Heart right ventricle (tissue), 16 donors: ENCODE data around the gene ITGB3. TPM values are rescaled to one million over a fixed set of nuclear protein-coding genes. Genes with fewer than 3 reads are reported as not detected.

ENCODE experiments used
- ATAC-seq, 8 donors: fragments of 200-7000 bp; cut with Tn5 transposase; one replicate each; pipeline ENCODE4 v1.9.1; 2020; ENCODE audit warnings: mild to moderate bottlenecking in 8 of 8, moderate library complexity in 8 of 8, moderate number of reproducible peaks in 1 of 8
- DNase-seq, 2 donors: peaks; one replicate each; pipeline ENCODE4 v3.0.0-alpha.2; 2020
- H3K27ac ChIP-seq, 10 donors: fragments of 200-600 bp; sonication (generic) in 2 of 10; one replicate each; pipeline versions ENCODE4 v1.5.0 to v1.8.0; 2020 to 2022; ENCODE audit warnings: mild to moderate bottlenecking in 3 of 10
- H3K27me3 ChIP-seq, 7 donors: fragments of 200-600 bp; one replicate each; pipeline ENCODE4 v1.8.0; 2021 to 2022; ENCODE audit warnings: mild to moderate bottlenecking in 2 of 7
- H3K36me3 ChIP-seq, 9 donors: fragments of 200-600 bp; sonication (generic) in 1 of 9; one replicate each; pipeline versions ENCODE4 v1.5.0 to v1.8.0; 2020 to 2022; ENCODE audit warnings: mild to moderate bottlenecking in 2 of 9
- H3K4me1 ChIP-seq, 9 donors: fragments of 200-600 bp; sonication (generic) in 1 of 9; one replicate each; pipeline versions ENCODE4 v1.5.0 to v1.8.0; 2020 to 2022; ENCODE audit warnings: mild to moderate bottlenecking in 4 of 9
- H3K4me3 ChIP-seq, 10 donors: fragments of 200-600 bp; sonication (generic) in 2 of 10; one replicate each; pipeline versions ENCODE4 v1.5.0 to v1.8.0; 2020 to 2022; ENCODE audit warnings: mild to moderate bottlenecking in 7 of 10, moderate library complexity in 2 of 10
- H3K9me3 ChIP-seq, 11 donors: fragments of 200-600 bp in 10 of 11; sonication (generic) in 2 of 11; one replicate each; pipeline versions ENCODE4 v1.5.0 to v1.8.0; 2013 to 2022; ENCODE audit warnings: mild to moderate bottlenecking in 2 of 11, control low read depth in 1 of 11, moderate library complexity in 1 of 11
- CTCF ChIP-seq, 9 donors: fragments of 200-600 bp; sonication (generic) in 2 of 9; IDR thresholded peaks; one replicate each; pipeline versions ENCODE4 v1.5.0 to v1.8.0; 2021 to 2022; ENCODE audit warnings: antibody characterized with exemption in 9 of 9, mild to moderate bottlenecking in 5 of 9, moderate library complexity in 1 of 9
- WGBS, 2 donors: extraction: QIAGEN DNeasy Blood & Tissue Kit; methylation state at CpG; one replicate each; pipeline ENCODE4 v1.1.7; 2013; ENCODE audit warnings: inconsistent platforms in 1 of 2; 5-methylcytosine and 5-hydroxymethylcytosine counted together
- intact Hi-C, 10 donors: fragments of 100-400 bp; cut with DNase I; formaldehyde crosslinking; loops; one replicate each; pipeline versions ENCODE4 v1.11.1 to v1.14.2; 2022
- polyA plus RNA-seq, 2 donors: library from polyadenylated mRNA; stranded (reverse); fragments of 200-250 nt; gene quantifications; one replicate each; pipeline ENCODE4 v1.2.3, GENCODE V29; 2013
- total RNA-seq, 10 donors: library from RNA; stranded (reverse); fragmentation: NEBNext Ultra II Directional in 3 of 10; extraction: Animal tissue kit (Norgen Biotek cat#: 25700) in 3 of 10; gene quantifications; one replicate each; pipeline versions ENCODE4 v1.2.1 to v1.2.4, GENCODE V29; 2021 to 2023
- donor health status: Arrhythmogenic right ventricular cardiomyopathy.
- donor health status: ischemic (EF 13 %, LVEDD 7.1; RV severe dilation, severe dysfunction).
- donor health status: healthy with polysubstance abuse.
- donor health status: DM: no; HTN: yes; CAD: no.
- donor health status: DM: no; HTN: no; CAD: no.
- donor health status: ischemic (EF 25% LVEDD 6.9; RV normal size, moderate dysfunction).
- donor health status: ischemic (EF 25% LVEDD 5.7; RV mildly dilated, moderate dysfunction).
- donor health status: healthy.
- donor health status: DM: yes; HTN: yes; CAD: no.
- donor health status: Ischemic cardiomyopathy.
- donor health status: ischemic (EF 35%, LVEDD 5.7; RV mildly dilated, moderate dysfunction).
- donor health status: nonischemic (EF 11% LVEDD 7.7; RV severe dilation, severe dysfunction).
- donor health status: DM: yes; HTN: yes; CAD: no.
- donor health status: PGD.
- donor health status: ischemic (EF 29% LVEDD 5.4; RV normal size, mild dysfunction).
- donor health status: nonischemic (EF 23%, LVEDD 6.1; RV moderate dilation, normal function).

ITGB3 gene
- total and polyA plus RNA-seq, 12 donors, result 1.9 to 18.0 (median 3.2) TPM

GRCh38 chr17:47231334-47231733, 22.3 kb upstream of the ITGB3 start:
- Histone ChIP-seq H3K4me3 (no peak overlapping the region), H3K4me1 (peaks cover 0 to 24% (median 19%) of the 10 kb centered on the region in 9 donors), H3K27me3 (no peaks in the 10 kb centered on the region), H3K27ac (no peak overlapping the region), H3K9me3 (no peaks in the 10 kb centered on the region), H3K36me3 (no peaks in the 10 kb centered on the region)
- 74 to 96% methylated on average over 3 of the region's 3 CpGs for WGBS, 2 donors
- ATAC-seq (no peak), DNase-seq (no peak)
- intact Hi-C loops, result loop anchor here in 5 of 10 donors (2.0 to 10.0 kb wide), 3 partner anchors 83 to 383 kb away; no protein-coding TSS in a partner anchor
- no peak for TF ChIP-seq CTCF (IDR thresholded peaks at IDR 0.05)

GRCh38 chr17:47231866-47232265, 21.8 kb upstream of the ITGB3 start:
- intact Hi-C loops, result loop anchor here in 6 of 10 donors (2.0 to 10.0 kb wide), 3 partner anchors 83 to 383 kb away; no protein-coding TSS in a partner anchor
- no peak overlapping the region for H3K27ac ChIP-seq
- DNase-seq (no peak), ATAC-seq (no peak)
- peaks cover 0 to 18% (median 14%) of the 10 kb centered on the region in 9 donors for H3K4me1 ChIP-seq
- no peak overlapping the region for H3K4me3 ChIP-seq
- TF ChIP-seq CTCF (IDR thresholded peaks at IDR 0.05), result no peak
- 94 to 99% methylated on average over 3 of the region's 3 CpGs for WGBS, 2 donors
- H3K27me3 ChIP-seq, result no peaks in the 10 kb centered on the region
- no peaks in the 10 kb centered on the region for H3K36me3 ChIP-seq
- no peaks in the 10 kb centered on the region for H3K9me3 ChIP-seq

GRCh38 chr17:47232465-47232864, 21.2 kb upstream of the ITGB3 start:
- TF ChIP-seq CTCF (IDR thresholded peaks at IDR 0.05), result no peak
- Histone ChIP-seq H3K9me3 (peaks cover 0 to 4% (median 0%) of the 10 kb centered on the region in 11 donors), H3K4me3 (no peak overlapping the region), H3K36me3 (no peaks in the 10 kb centered on the region), H3K27ac (no peak overlapping the region), H3K27me3 (no peaks in the 10 kb centered on the region), H3K4me1 (peaks cover 0 to 15% (median 10%) of the 10 kb centered on the region in 9 donors)
- ATAC-seq (no peak), DNase-seq (no peak)
- 95 to 98% methylated on average over 2 of the region's 2 CpGs for WGBS, 2 donors
- intact Hi-C loops, result loop anchor here in 2 of 10 donors (2.0 to 10.0 kb wide), 2 partner anchors 82 to 382 kb away; no protein-coding TSS in a partner anchor

GRCh38 chr17:47235506-47235905, 18.1 kb upstream of the ITGB3 start:
- intact Hi-C loops, result loop anchor here in 3 of 10 donors (5.0 to 10.0 kb wide), 3 partner anchors 42 to 379 kb away; no protein-coding TSS in a partner anchor
- DNase-seq, result no peak
- H3K36me3 ChIP-seq, result no peaks in the 10 kb centered on the region
- no peak overlapping the region for H3K27ac ChIP-seq
- TF ChIP-seq CTCF (IDR thresholded peaks at IDR 0.05), result no peak
- peaks cover 0 to 20% (median 14%) of the 10 kb centered on the region in 9 donors for H3K4me1 ChIP-seq
- WGBS, 2 donors, result 95 to 96% methylated on average over 3 of the region's 3 CpGs
- no peak overlapping the region for H3K4me3 ChIP-seq
- ATAC-seq, result no peak
- H3K9me3 ChIP-seq, result peaks cover 0 to 4% (median 0%) of the 10 kb centered on the region in 11 donors
- H3K27me3 ChIP-seq, result no peaks in the 10 kb centered on the region
